ENCODE measurements around the gene SPNS3. TPM values are rescaled to one million over a fixed set of nuclear protein-coding genes. Genes with fewer than 3 reads are reported as not detected.

Gene SPNS3
- total RNA-seq, 1 experiment from 2014 or later = 0.37 TPM

GRCh38 chr17:4405038-4405669, 28.6 kb upstream of the SPNS3 start:
- H3K79me2 ChIP-seq (ENCODE audit: insufficient read depth, low read length) = no peaks in the 10 kb centered on the region
- H3K9ac ChIP-seq (ENCODE audit: low read length) = no peak overlapping the region
- no peak overlapping the region for H3K4me2 ChIP-seq (ENCODE audit: low read length)
- H3K36me3 ChIP-seq (ENCODE audit: control insufficient read depth in 1 of 2, insufficient read depth in 2 of 2, low read length in 2 of 2) = no peaks in the 10 kb centered on the region
- H3K4me1 ChIP-seq (ENCODE audit: control insufficient read depth in 1 of 2, insufficient read depth in 2 of 2, low read length in 2 of 2) = no peaks in the 10 kb centered on the region
- no peaks in the 10 kb centered on the region for H3K9me2 ChIP-seq (ENCODE audit: insufficient read depth)
- CTCF ChIA-PET = no interaction called here
- RAD21 ChIA-PET (ENCODE audit: low non-redundant PET in 1 of 2, low total read pairs in 2 of 2, uncharacterized antibody in 2 of 2, unreplicated experiment in 2 of 2) = interaction anchor here in 1 of 2 experiments (0.5 kb wide), 1 partner anchor 9 kb away, joined by 3 read pairs; no protein-coding TSS in a partner anchor
- TF ChIP-seq, protein P1, sequence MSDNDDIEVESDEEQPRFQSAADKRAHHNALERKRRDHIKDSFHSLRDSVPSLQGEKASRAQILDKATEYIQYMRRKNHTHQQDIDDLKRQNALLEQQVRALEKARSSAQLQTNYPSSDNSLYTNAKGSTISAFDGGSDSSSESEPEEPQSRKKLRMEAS (IDR thresholded peaks at IDR 0.05) = no peak
- TF ChIP-seq ATF3 (IDR thresholded peaks at IDR 0.05) (no peak), EZH2 (IDR thresholded peaks at IDR 0.05) (no peak), ZNF274 (IDR thresholded peaks at IDR 0.05; ENCODE audit: low read depth, low read length) (no peak), ZBTB33 (IDR thresholded peaks at IDR 0.05; ENCODE audit: extremely low read depth, insufficient replicate concordance, low read length) (no peak), JUND (IDR thresholded peaks at IDR 0.05) (no peak), CBX3 (IDR thresholded peaks at IDR 0.05; ENCODE audit: low read depth) (no peak), POLR2AphosphoS5 (IDR thresholded peaks at IDR 0.05; ENCODE audit: low read depth, low read length) (no peak), EZH2phosphoT487 (IDR thresholded peaks at IDR 0.05; ENCODE audit: borderline replicate concordance) (no peak), SIN3A (IDR thresholded peaks at IDR 0.05; ENCODE audit: low read depth) (no peak), POLR2A (IDR thresholded peaks at IDR 0.05; ENCODE audit: borderline replicate concordance, extremely low read depth, insufficient read depth, insufficient read length) (no peak), ZFX (IDR thresholded peaks at IDR 0.05) (no peak), TCF7L2 (IDR thresholded peaks at IDR 0.05; ENCODE audit: borderline replicate concordance, extremely low read depth, insufficient read depth, insufficient read length) (no peak), ELF1 (IDR thresholded peaks at IDR 0.05; ENCODE audit: borderline replicate concordance, low read depth) (no peak), YY1 (IDR thresholded peaks at IDR 0.05; ENCODE audit: extremely low read depth, insufficient replicate concordance, low read depth, low read length) (no peak)
- TF ChIP-seq, protein P2, sequence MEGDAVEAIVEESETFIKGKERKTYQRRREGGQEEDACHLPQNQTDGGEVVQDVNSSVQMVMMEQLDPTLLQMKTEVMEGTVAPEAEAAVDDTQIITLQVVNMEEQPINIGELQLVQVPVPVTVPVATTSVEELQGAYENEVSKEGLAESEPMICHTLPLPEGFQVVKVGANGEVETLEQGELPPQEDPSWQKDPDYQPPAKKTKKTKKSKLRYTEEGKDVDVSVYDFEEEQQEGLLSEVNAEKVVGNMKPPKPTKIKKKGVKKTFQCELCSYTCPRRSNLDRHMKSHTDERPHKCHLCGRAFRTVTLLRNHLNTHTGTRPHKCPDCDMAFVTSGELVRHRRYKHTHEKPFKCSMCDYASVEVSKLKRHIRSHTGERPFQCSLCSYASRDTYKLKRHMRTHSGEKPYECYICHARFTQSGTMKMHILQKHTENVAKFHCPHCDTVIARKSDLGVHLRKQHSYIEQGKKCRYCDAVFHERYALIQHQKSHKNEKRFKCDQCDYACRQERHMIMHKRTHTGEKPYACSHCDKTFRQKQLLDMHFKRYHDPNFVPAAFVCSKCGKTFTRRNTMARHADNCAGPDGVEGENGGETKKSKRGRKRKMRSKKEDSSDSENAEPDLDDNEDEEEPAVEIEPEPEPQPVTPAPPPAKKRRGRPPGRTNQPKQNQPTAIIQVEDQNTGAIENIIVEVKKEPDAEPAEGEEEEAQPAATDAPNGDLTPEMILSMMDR (IDR thresholded peaks at IDR 0.05 in 2 of 3, conservative IDR thresholded peaks at IDR 0.05 in 1 of 3; ENCODE audit: borderline replicate concordance in 1 of 3, insufficient read depth in 1 of 3, low read depth in 2 of 3, low read length in 2 of 3) = no peak
- TF ChIP-seq, protein P3, sequence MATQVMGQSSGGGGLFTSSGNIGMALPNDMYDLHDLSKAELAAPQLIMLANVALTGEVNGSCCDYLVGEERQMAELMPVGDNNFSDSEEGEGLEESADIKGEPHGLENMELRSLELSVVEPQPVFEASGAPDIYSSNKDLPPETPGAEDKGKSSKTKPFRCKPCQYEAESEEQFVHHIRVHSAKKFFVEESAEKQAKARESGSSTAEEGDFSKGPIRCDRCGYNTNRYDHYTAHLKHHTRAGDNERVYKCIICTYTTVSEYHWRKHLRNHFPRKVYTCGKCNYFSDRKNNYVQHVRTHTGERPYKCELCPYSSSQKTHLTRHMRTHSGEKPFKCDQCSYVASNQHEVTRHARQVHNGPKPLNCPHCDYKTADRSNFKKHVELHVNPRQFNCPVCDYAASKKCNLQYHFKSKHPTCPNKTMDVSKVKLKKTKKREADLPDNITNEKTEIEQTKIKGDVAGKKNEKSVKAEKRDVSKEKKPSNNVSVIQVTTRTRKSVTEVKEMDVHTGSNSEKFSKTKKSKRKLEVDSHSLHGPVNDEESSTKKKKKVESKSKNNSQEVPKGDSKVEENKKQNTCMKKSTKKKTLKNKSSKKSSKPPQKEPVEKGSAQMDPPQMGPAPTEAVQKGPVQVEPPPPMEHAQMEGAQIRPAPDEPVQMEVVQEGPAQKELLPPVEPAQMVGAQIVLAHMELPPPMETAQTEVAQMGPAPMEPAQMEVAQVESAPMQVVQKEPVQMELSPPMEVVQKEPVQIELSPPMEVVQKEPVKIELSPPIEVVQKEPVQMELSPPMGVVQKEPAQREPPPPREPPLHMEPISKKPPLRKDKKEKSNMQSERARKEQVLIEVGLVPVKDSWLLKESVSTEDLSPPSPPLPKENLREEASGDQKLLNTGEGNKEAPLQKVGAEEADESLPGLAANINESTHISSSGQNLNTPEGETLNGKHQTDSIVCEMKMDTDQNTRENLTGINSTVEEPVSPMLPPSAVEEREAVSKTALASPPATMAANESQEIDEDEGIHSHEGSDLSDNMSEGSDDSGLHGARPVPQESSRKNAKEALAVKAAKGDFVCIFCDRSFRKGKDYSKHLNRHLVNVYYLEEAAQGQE (IDR thresholded peaks at IDR 0.05; ENCODE audit: low read depth) = no peak
- H3K27ac ChIP-seq (ENCODE audit: low read depth, low read length) = no peak overlapping the region
- intact Hi-C loops (cut with micrococcal nuclease) = loop anchor here (5.0 kb wide), 1 partner anchor 558 kb away; the partner anchor contains the start of gene NCBP3
- BruUV-seq (replicated peaks) = no TSS peak
- POLR2A ChIA-PET = no interaction called here
- no peaks in the 10 kb centered on the region for H3K27me3 ChIP-seq (ENCODE audit: insufficient read depth, low read length)
- H4K20me1 ChIP-seq (ENCODE audit: insufficient read depth) = no peaks in the 10 kb centered on the region
- ATAC-seq (no peak; the same call in 1 of the 2 replicates), DNase-seq (ENCODE audit: low read depth, low spot score) (no peak)
- H3K9me3 ChIP-seq (ENCODE audit: control insufficient read depth in 1 of 2, insufficient read depth in 1 of 2, low read depth in 1 of 2, low read length in 2 of 2) = no peaks in the 10 kb centered on the region
- no peak overlapping the region for H3K4me3 ChIP-seq (replicated peaks in 1 of 2; ENCODE audit: low read depth in 1 of 2, low read length in 2 of 2)
- no peak overlapping the region for H2AFZ ChIP-seq (ENCODE audit: low read depth, low read length, poor library complexity, severe bottlenecking)

Data from HCT116 (cell line).